GM12872 (cell line): ENCODE results near the gene OR4B1.

Experiments used
- TF ChIP-seq, protein P1 (sequence below): IDR thresholded peaks from 3 replicates; pipeline ENCODE4 v1.5.1; 2011; ENCODE audit warnings: low read depth, mild to moderate bottlenecking, low read length, moderate library complexity; ENCODE audit not compliant: insufficient read depth

OR4B1 gene

DNA sequence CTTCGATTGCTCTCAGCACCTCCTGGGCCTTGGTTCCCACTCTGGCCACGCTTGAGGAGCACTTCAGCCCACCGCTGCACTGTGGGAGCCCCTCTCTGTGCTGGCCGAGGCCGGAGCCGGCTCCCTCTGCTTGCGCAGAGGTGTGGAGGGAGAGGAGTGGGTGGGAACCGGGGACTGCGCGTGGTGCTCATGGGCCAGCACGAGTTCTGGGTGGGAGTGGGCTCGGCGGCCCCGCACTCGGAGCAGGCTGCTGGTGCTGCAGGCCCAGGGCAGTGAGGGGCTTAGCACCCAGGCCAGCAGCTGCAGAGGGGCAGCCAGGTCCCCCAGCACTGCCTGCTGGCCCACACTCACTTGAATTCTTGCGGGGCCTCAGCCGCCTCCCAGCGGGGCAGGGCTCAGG is 12.2 kb downstream of the OR4B1 start:
- TF ChIP-seq, protein P1, sequence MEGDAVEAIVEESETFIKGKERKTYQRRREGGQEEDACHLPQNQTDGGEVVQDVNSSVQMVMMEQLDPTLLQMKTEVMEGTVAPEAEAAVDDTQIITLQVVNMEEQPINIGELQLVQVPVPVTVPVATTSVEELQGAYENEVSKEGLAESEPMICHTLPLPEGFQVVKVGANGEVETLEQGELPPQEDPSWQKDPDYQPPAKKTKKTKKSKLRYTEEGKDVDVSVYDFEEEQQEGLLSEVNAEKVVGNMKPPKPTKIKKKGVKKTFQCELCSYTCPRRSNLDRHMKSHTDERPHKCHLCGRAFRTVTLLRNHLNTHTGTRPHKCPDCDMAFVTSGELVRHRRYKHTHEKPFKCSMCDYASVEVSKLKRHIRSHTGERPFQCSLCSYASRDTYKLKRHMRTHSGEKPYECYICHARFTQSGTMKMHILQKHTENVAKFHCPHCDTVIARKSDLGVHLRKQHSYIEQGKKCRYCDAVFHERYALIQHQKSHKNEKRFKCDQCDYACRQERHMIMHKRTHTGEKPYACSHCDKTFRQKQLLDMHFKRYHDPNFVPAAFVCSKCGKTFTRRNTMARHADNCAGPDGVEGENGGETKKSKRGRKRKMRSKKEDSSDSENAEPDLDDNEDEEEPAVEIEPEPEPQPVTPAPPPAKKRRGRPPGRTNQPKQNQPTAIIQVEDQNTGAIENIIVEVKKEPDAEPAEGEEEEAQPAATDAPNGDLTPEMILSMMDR: no peak

DNA sequence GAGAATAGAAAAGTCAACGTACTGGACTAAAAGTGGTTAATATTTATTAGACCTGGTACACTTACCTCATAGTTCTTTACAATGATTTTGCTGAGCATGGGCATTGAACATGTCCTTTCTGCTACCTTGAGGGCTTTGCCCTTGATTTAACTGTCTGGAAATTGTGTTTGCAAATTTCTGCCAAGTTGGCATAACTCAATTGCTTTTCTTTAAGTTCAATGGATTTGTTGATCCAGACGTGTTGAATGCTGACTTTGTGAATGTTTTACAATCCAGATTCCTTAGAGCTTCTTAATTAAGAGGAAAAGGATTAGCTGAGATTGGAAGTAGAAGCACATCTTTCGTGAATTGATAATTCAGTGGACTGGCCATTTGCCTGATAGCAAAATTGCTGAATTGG is 21.1 kb downstream of the OR4B1 start:
- TF ChIP-seq, protein P1: no peak

DNA sequence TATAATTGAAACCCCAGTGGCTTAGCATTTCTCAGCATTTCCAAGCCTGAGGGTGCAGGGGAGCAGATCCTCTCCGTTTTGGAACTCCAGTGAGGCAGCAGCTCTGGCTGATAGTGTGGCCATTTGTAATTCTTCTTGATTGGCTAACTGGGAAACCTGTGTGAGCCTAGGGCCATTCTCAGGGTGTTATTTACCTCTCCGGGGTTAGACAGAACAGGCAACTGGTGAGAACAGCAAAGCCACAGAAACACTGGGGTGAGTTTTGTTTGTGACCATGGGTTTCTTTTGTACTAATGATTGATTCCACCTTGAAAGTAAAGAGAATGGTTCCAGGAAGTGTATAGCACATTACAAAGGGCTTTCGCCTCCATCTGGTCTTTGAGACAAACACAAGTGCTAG is 25.9 kb downstream of the OR4B1 start:
- TF ChIP-seq, protein P1: no peak

DNA sequence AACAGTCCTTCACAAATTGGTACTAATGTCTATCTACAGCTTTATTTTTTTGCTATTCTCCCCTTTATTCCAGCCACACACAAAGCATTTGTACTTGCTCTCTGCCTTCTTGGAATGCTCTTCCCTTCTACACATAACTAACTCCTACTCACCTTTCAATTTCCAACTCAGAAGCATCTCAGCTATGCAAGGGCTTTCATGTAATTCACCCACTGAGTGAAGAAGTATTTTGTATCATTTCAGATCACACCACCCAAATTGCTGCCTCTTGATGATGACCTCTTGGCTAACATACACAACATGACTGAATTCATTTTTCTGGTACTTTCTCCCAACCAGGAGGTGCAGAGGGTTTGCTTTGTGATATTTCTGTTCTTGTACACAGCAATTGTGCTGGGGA is 28.2 kb downstream of the OR4B1 start, which contains the start of gene OR4X2:
TSS of gene OR4X2 (plus strand) at position 301 of the 400 bp plus-strand sequence. CDS start at position 301, 0 bp downstream.
- TF ChIP-seq, protein P1: no peak

DNA sequence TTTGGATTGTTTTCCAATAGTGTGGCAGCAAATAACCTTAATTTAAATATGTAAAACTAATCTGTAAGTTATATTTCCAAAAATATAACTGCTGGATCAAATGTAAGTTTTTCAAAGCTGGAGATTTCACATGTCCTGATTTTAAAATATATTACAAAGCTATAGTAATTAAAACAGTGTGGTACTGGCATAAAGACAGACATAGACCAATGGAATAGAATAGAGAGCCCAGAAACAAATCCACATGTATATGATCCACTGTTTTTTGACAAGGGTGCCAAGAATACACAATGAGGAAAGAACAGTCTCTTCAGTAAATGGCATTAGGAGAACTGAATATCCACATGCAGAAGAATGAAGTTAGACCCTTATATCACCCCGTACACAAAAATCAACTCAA is 32.3 kb downstream of the OR4B1 start:
- TF ChIP-seq, protein P1: no peak

DNA sequence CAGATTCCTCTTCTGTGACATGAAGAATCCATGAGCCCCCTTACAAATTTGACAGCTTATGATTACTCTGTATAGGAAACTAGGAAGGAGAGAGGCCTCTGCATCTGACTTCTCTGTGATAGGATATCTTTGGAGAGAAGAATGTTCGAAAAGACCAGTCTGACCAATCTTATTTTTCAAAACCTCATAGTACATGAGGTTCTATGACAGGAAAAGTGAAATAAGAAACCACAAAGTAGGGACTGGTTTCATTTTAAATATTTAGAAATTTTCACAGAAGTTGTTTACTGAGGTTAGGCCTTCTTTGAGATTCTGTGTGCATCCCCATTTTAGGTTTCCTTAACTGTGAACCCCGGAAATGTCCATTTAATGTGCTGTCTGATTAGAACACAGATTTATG is 45.0 kb downstream of the OR4B1 start:
- TF ChIP-seq, protein P1: no peak

DNA sequence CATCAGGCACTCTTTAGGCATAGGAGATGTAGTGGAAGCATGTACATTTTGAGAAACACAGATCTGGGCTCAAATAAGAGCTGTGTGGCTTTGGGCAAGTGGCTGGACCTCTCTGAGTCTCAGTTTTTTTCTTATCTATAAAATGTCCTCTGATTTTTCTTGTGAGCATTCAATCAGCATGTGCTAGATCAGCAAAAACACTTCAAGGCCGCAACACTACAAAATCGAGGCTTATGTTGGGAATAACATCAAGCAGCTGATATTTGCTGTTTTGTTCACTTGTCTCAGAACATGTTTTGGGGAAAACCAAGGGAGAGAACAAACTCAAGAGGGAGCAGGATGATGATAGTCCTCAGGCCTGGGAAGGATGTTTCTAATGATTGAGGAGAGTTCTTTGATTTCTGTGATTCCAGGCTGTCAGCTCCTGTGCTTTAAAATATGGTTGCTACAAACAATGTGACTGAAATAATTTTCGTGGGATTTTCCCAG is 46.9 kb downstream of the OR4B1 start, which contains the start of gene OR4X1:
TSS of gene OR4X1 (plus strand) at position 439 of the 489 bp plus-strand sequence. CDS start at position 439, 0 bp downstream.
- TF ChIP-seq, protein P1: no peak
